Prostate gland (tissue), 2 donors: ENCODE measurements around the gene ADARB1. TPM values are rescaled to one million over a fixed set of nuclear protein-coding genes. Genes with fewer than 3 reads are reported as not detected.

Source experiments
- DNase-seq: peaks from one replicate; pipeline ENCODE4 v3.0.0-alpha.2; 2019; ENCODE audit warnings: low spot score
- H3K27ac ChIP-seq, 2 donors: fragments of 200-600 bp; sonication (generic); 2 replicates each; pipeline ENCODE4 v1.5.1; 2017 to 2019
- H3K27me3 ChIP-seq: fragments of 200-600 bp; sonication (generic); replicated peaks from 2 replicates; pipeline ENCODE4 v1.5.1; 2019; ENCODE audit not compliant: insufficient read depth
- H3K36me3 ChIP-seq, 2 donors: fragments of 200-600 bp; sonication (generic); 1 replicate in 1 of 2; 2 replicates in 1 of 2; pipeline versions ENCODE4 v1.5.1 to v1.8.1; 2017 to 2019
- H3K4me1 ChIP-seq: fragments of 200-600 bp; sonication (generic); replicated peaks from 2 replicates; pipeline ENCODE4 v1.5.1; 2019
- H3K4me3 ChIP-seq, 2 donors: fragments of 200-600 bp; sonication (generic); 2 replicates each; pipeline ENCODE4 v1.5.1; 2017 to 2019
- H3K9me3 ChIP-seq: fragments of 200-600 bp; sonication (generic); 2 replicates; pipeline ENCODE4 v1.5.1; 2017
- CTCF ChIP-seq, 4 experiments: fragments of 200-600 bp in 2 of 4; fragments of 450-650 bp in 2 of 4; sonication (generic) in 2 of 4; IDR thresholded peaks; 1 replicate in 3 of 4; 2 replicates in 1 of 4; pipeline ENCODE4 v1.5.1; 2016 to 2019; ENCODE audit warnings: antibody characterized with exemption in 4 of 4, mild to moderate bottlenecking in 2 of 4, moderate library complexity in 2 of 4
- POLR2A ChIP-seq: fragments of 450-650 bp; IDR thresholded peaks from one replicate; pipeline ENCODE4 v1.6.1; 2016; ENCODE audit warnings: antibody characterized with exemption, mild to moderate bottlenecking
- POLR2AphosphoS5 ChIP-seq: sonication (generic); formaldehyde crosslinking; IDR thresholded peaks from one replicate; pipeline ENCODE4 v1.6.1; 2017; ENCODE audit warnings: antibody characterized with exemption
- WGBS: methylation state at CpG from one replicate; pipeline ENCODE4 v1.1.5; 2018; 5-methylcytosine and 5-hydroxymethylcytosine counted together
- intact Hi-C: fragments of 100-400 bp; cut with DNase I; formaldehyde crosslinking; loops from one replicate; pipeline ENCODE4 v1.14.2; 2022
- total RNA-seq, 2 donors: library from RNA; depleted of rRNA; stranded (reverse); fragments of >200 nt; gene quantifications; one replicate each; pipeline ENCODE4 v1.1.0, GENCODE V29; 2016

ADARB1 gene
- total RNA-seq, 2 donors from 2014 or later, result 21.0 to 30.9 TPM

GRCh38 chr21:45041351-45041805, 33.0 kb upstream of the ADARB1 start:
- no peak for TF ChIP-seq CTCF (IDR thresholded peaks at IDR 0.05)
- no peak for TF ChIP-seq POLR2A
- TF ChIP-seq POLR2AphosphoS5, result no peak
- Histone ChIP-seq H3K27ac (no peak overlapping the region), H3K4me1 (no peaks in the 10 kb centered on the region), H3K9me3 (no peaks in the 10 kb centered on the region), H3K27me3 (no peaks in the 10 kb centered on the region), H3K4me3 (no peak overlapping the region), H3K36me3 (no peaks in the 10 kb centered on the region)
- no peak for DNase-seq
- WGBS, result 43% methylated on average over 13 of the region's 16 CpGs
- intact Hi-C loops, result no loop called here

DNA sequence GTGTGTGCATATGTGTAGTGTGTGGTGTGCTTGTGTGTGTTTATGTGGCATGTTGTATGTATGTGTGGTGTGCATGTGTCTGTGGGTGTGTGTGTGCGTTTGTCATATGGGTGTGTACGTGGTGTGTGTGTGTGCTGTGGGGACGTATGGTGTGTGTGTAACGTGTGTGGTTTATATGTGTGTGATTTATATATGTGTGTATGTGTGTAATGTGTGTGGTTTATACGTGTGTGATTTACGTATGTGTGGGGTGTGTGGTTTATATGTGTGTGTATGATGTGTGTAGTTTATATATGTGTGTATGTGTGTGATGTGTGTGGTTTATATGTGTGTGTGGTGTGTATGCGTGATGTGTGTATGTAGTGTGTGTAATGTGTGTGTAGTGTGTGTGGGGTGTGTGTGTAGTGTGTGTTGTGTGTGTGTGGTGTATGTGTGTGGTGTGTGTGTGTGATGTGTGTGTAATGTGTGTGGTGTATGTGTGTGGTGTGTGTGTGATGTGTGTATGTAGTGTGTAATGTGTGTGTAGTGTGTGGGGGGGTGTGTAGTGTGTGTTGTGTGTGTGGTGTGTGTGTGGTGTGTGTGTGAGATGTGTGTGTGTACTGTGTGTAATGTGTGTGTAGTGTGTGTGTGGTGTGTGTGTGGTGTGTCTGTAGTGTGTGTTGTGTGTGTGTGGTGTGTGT, 32.3 kb upstream of the ADARB1 start:
- no peak overlapping the region for H3K4me3 ChIP-seq
- intact Hi-C loops, result no loop called here
- WGBS, result 84% methylated on average over 7 of the region's 7 CpGs
- H3K36me3 ChIP-seq, result no peaks in the 10 kb centered on the region
- TF ChIP-seq POLR2AphosphoS5 (no peak), POLR2A (no peak), CTCF (IDR thresholded peaks at IDR 0.05) (no peak)
- DNase-seq, result no peak
- no peaks in the 10 kb centered on the region for H3K9me3 ChIP-seq
- no peak overlapping the region for H3K27ac ChIP-seq
- no peaks in the 10 kb centered on the region for H3K27me3 ChIP-seq
- no peaks in the 10 kb centered on the region for H3K4me1 ChIP-seq

DNA sequence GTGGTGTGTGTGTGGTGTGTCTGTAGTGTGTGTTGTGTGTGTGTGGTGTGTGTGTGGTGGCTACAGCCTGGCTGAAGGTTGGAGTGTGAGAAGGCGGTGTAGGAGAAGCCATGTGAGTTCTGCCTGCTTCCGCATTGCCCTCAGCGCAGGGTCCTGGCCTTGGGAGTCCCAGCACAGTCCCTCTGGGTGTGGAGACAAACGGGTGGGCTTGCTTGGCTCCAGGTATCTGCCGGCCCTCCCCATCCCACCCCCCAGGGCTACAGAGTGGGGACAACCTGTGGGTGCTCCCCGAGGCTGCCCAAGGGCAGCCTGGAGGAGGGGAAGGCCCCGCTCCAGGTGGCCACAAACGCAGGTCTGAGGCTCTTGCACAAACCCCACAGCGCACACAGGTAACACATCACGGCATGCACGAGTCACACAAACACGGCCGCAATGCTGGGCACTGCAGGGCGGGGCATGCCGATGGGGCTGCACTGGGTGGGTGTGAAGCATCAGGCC, 31.7 kb upstream of the ADARB1 start:
- intact Hi-C loops, result no loop called here
- Histone ChIP-seq H3K4me3 (no peak overlapping the region), H3K27me3 (no peaks in the 10 kb centered on the region), H3K36me3 (no peaks in the 10 kb centered on the region), H3K27ac (no peak overlapping the region), H3K4me1 (no peaks in the 10 kb centered on the region), H3K9me3 (no peaks in the 10 kb centered on the region)
- TF ChIP-seq CTCF (IDR thresholded peaks at IDR 0.05) (no peak), POLR2A (no peak), POLR2AphosphoS5 (no peak)
- 72% methylated on average over 15 of the region's 15 CpGs for WGBS
- DNase-seq, result no peak

DNA sequence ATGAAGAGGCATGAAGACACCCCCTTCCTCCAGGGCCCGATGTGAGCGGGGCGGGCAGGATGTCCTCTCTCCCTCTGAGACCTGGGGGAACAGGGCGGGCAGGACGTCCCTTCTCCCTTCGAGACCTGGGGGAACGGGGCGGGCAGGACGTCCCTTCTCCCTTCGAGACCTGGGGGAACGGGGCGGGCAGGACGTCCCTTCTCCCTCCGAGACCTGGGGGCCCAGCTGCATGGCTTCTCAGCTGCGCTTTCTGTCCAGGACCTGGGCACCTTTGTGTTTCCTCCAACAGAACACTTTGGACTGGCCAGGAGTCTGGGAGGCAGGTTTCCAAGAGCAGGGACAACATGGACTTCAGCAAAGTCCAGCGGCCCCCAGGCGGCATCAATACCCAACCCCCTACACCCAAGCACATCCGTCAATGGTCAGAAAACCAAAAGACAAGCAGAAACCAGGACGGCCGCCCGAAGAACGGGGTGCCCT, 30.8 kb upstream of the ADARB1 start:
- no peaks in the 10 kb centered on the region for H3K36me3 ChIP-seq
- H3K4me1 ChIP-seq, result no peaks in the 10 kb centered on the region
- no peaks in the 10 kb centered on the region for H3K27me3 ChIP-seq
- DNase-seq, result no peak
- intact Hi-C loops, result no loop called here
- no peaks in the 10 kb centered on the region for H3K9me3 ChIP-seq
- no peak overlapping the region for H3K4me3 ChIP-seq
- no peak overlapping the region for H3K27ac ChIP-seq
- no peak for TF ChIP-seq CTCF (IDR thresholded peaks at IDR 0.05)
- TF ChIP-seq POLR2A, result no peak
- TF ChIP-seq POLR2AphosphoS5, result no peak
- 90% methylated on average over 20 of the region's 22 CpGs for whole genome bisulfite sequencing

GRCh38 chr21:45045481-45045880, 28.9 kb upstream of the ADARB1 start:
- Histone ChIP-seq H3K27ac (no peak overlapping the region), H3K27me3 (no peaks in the 10 kb centered on the region), H3K4me3 (no peak overlapping the region), H3K36me3 (no peaks in the 10 kb centered on the region), H3K4me1 (no peaks in the 10 kb centered on the region), H3K9me3 (no peaks in the 10 kb centered on the region)
- no peak for TF ChIP-seq POLR2A
- TF ChIP-seq CTCF (IDR thresholded peaks at IDR 0.05), result no peak
- no peak for TF ChIP-seq POLR2AphosphoS5
- 60% methylated on average over 5 of the region's 5 CpGs for WGBS
- intact Hi-C loops, result no loop called here
- no peak for DNase-seq
